HepG2 (cell line): ENCODE measurements around the gene RHBDD3. TPM values are rescaled to one million over a fixed set of nuclear protein-coding genes. Genes with fewer than 3 reads are reported as not detected.

ENCODE experiments used
- HES4 ChIP-seq: sonication (generic); formaldehyde crosslinking; IDR thresholded peaks from 2 replicates; pipeline ENCODE4 v1.9.0; 2021; ENCODE audit warnings: mild to moderate bottlenecking, missing genetic modification reagents, borderline replicate concordance
- HOXD1 ChIP-seq: sonication (generic); formaldehyde crosslinking; IDR thresholded peaks from 2 replicates; pipeline ENCODE4 v1.5.0; 2020; ENCODE audit warnings: missing genetic modification reagents
- IRF2 ChIP-seq: IDR thresholded peaks from 2 replicates; pipeline ENCODE4 v1.6.1; 2018; ENCODE audit warnings: missing genetic modification reagents, missing compliant biosample characterization
- IRX3 ChIP-seq: sonication (generic); formaldehyde crosslinking; IDR thresholded peaks from 2 replicates; pipeline ENCODE4 v1.8.1; 2023; ENCODE audit warnings: mild to moderate bottlenecking, low read depth, missing genetic modification reagents, borderline replicate concordance
- ISX ChIP-seq: sonication (generic); formaldehyde crosslinking; conservative IDR thresholded peaks from 2 replicates; pipeline ENCODE4 v1.5.0; 2020; ENCODE audit warnings: missing genetic modification reagents
- LRRFIP1 ChIP-seq: sonication (generic); formaldehyde crosslinking; conservative IDR thresholded peaks from 2 replicates; pipeline ENCODE4 v1.4.0; 2020; ENCODE audit warnings: missing genetic modification reagents
- MAZ ChIP-seq, 2 experiments: sonication (generic) in 1 of 2; formaldehyde crosslinking in 1 of 2; IDR thresholded peaks; 2 replicates each; pipeline versions ENCODE4 v1.5.0 to v1.6.1; 2012 to 2020; ENCODE audit warnings: low read depth in 2 of 2, mild to moderate bottlenecking in 2 of 2, borderline replicate concordance in 1 of 2, improper control_type of control experiment in 1 of 2, low read length in 1 of 2, missing genetic modification reagents in 1 of 2, moderate library complexity in 1 of 2
- MXI1 ChIP-seq: IDR thresholded peaks from 3 replicates; pipeline ENCODE4 v1.6.1; 2012; ENCODE audit warnings: low read depth, low read length, inconsistent platforms, borderline replicate concordance
- NCOR1 ChIP-seq: fragments of 200-600 bp; sonication (generic); IDR thresholded peaks from 2 replicates; pipeline ENCODE4 v1.7.0; 2017; ENCODE audit warnings: antibody characterized with exemption, low read length, borderline replicate concordance
- NFKBIZ ChIP-seq: IDR thresholded peaks from 2 replicates; pipeline ENCODE4 v1.6.1; 2018; ENCODE audit warnings: missing genetic modification reagents, missing compliant biosample characterization
- RBAK ChIP-seq: sonication (generic); formaldehyde crosslinking; IDR thresholded peaks from 2 replicates; pipeline ENCODE4 v1.5.1; 2020; ENCODE audit warnings: mild to moderate bottlenecking, missing genetic modification reagents
- RFX5 ChIP-seq: IDR thresholded peaks from 2 replicates; pipeline ENCODE4 v1.6.1; 2011; ENCODE audit warnings: low read depth, low read length, improper control_type of control experiment
- SIX4 ChIP-seq: sonication (generic); formaldehyde crosslinking; IDR thresholded peaks from 2 replicates; pipeline ENCODE4 v1.4.0; 2020; ENCODE audit warnings: missing genetic modification reagents
- SRY ChIP-seq: sonication (generic); formaldehyde crosslinking; IDR thresholded peaks from 2 replicates; pipeline ENCODE4 v1.8.0; 2022; ENCODE audit warnings: mild to moderate bottlenecking, missing genetic modification reagents
- TBL1XR1 ChIP-seq: fragments of 150-350 bp; IDR thresholded peaks from 2 replicates; pipeline ENCODE4 v1.6.1; 2014; ENCODE audit warnings: borderline replicate concordance, low read length; ENCODE audit not compliant: partially characterized antibody
- UBTF ChIP-seq: sonication (generic); formaldehyde crosslinking; IDR thresholded peaks from 2 replicates; pipeline ENCODE4 v1.4.0; 2020; ENCODE audit warnings: mild to moderate bottlenecking, missing genetic modification reagents
- YEATS2 ChIP-seq: sonication (generic); formaldehyde crosslinking; IDR thresholded peaks from 2 replicates; pipeline ENCODE4 v1.4.0; 2020; ENCODE audit warnings: missing genetic modification reagents, borderline replicate concordance
- ZFY ChIP-seq: sonication (generic); formaldehyde crosslinking; IDR thresholded peaks from 2 replicates; pipeline ENCODE4 v1.4.0; 2020; ENCODE audit warnings: missing genetic modification reagents
- ZFYVE20 ChIP-seq: sonication (generic); formaldehyde crosslinking; IDR thresholded peaks from 2 replicates; pipeline ENCODE4 v1.8.0; 2023; ENCODE audit warnings: low read depth, mild to moderate bottlenecking, moderate library complexity, missing genetic modification reagents, borderline replicate concordance
- ZNF143 ChIP-seq: sonication (generic); formaldehyde crosslinking; IDR thresholded peaks from 2 replicates; pipeline ENCODE4 v1.4.0; 2020; ENCODE audit warnings: missing genetic modification reagents
- ZNF18 ChIP-seq: sonication (generic); formaldehyde crosslinking; IDR thresholded peaks from 2 replicates; pipeline ENCODE4 v1.8.0; 2022; ENCODE audit warnings: mild to moderate bottlenecking, missing genetic modification reagents; ENCODE audit not compliant: insufficient replicate concordance
- ZNF501 ChIP-seq: sonication (generic); formaldehyde crosslinking; IDR thresholded peaks from 2 replicates; pipeline ENCODE4 v1.5.1; 2020; ENCODE audit warnings: mild to moderate bottlenecking, moderate library complexity, missing genetic modification reagents
- ZNF775 ChIP-seq: sonication (generic); formaldehyde crosslinking; IDR thresholded peaks from 2 replicates; pipeline ENCODE4 v1.4.0; 2020; ENCODE audit warnings: missing genetic modification reagents, mild to moderate bottlenecking, moderate library complexity, borderline replicate concordance
- polyA plus RNA-seq, 8 experiments: library from polyadenylated mRNA; depleted of rRNA in 3 of 8; stranded (reverse) in 7 of 8; unstranded in 1 of 8; fragments of >200 nt; fragmentation: Illumina TruSeq in 4 of 8; extraction: Trizol in 4 of 8; gene quantifications; 2 replicates each; pipeline versions ENCODE4 v1.2.1 to v1.2.3, GENCODE V29; 2011 to 2016; ENCODE audit warnings: low read depth in 4 of 8, missing spikeins in 1 of 8, mixed read lengths in 1 of 8; ENCODE audit not compliant: insufficient read depth in 1 of 8
- total RNA-seq, 5 experiments: library from RNA; depleted of rRNA; stranded (reverse); fragments of >200 nt; fragmentation: Illumina TruSeq; extraction: Trizol; gene quantifications; 2 replicates each; pipeline ENCODE4 v1.2.3, GENCODE V29; 2016; ENCODE audit warnings: low read depth in 1 of 5

The RHBDD3 gene
- total and polyA plus RNA-seq, 2 of the 13 experiments (the other 11 are each of a cell fraction or from before 2014, with no cell fraction given): 12.1 to 26.7 TPM

GRCh38 chr22:29267858-29268510 is at the start of gene RHBDD3, which contains the start of gene EWSR1 (continued):
- TF ChIP-seq UBTF (CRISPR knock-in tag): peak; percentile 80
- TF ChIP-seq IRX3 (CRISPR knock-in tag): peak; percentile 34; the same call in 1 of the 2 replicates
- TF ChIP-seq ZNF18 (CRISPR knock-in tag): peak; percentile 80
- TF ChIP-seq ZFY (CRISPR knock-in tag): no peak
- TF ChIP-seq SRY: no peak
- TF ChIP-seq ISX: no peak
- no peak for TF ChIP-seq NFKBIZ (CRISPR knock-in tag)
- peak; percentile 57; the same call in 1 of the 2 replicates for TF ChIP-seq IRF2 (CRISPR knock-in tag)
- TF ChIP-seq YEATS2 (CRISPR knock-in tag): peak; percentile 75
- no peak for TF ChIP-seq ZFYVE20 (CRISPR knock-in tag)
- no peak for TF ChIP-seq RBAK (CRISPR knock-in tag)
- peak; percentile 46; the same call in 1 of the 2 replicates for TF ChIP-seq HOXD1
- 0 out of 2 replicates have a peak, but pooled peaks have one; percentile 36 for TF ChIP-seq LRRFIP1 (CRISPR knock-in tag)
- no peak for TF ChIP-seq TBL1XR1
- TF ChIP-seq RFX5: peak; percentile 27; the same call in 1 of the 2 replicates
- 0 out of 2 replicates have a peak, but pooled peaks have one; percentile 10 for TF ChIP-seq NCOR1
- TF ChIP-seq SIX4 (CRISPR knock-in tag): no peak
- no peak for TF ChIP-seq HES4 (CRISPR knock-in tag)
- TF ChIP-seq MXI1: peak; percentile 68; the same call in 2 of the 3 replicates
- TF ChIP-seq ZNF775: peak; percentile 91; the same call in 1 of the 2 replicates
- TF ChIP-seq ZNF501: peak; percentile 82; the same call in 1 of the 2 replicates
- 0 out of 2 replicates have a peak, but pooled peaks have one; percentile 6 for TF ChIP-seq ZNF143 (CRISPR knock-in tag)
- TF ChIP-seq MAZ (IDR thresholded peaks at IDR 0.05; ENCODE audit: borderline replicate concordance, low read depth, low read length): no peak
- peak; percentile 61 for TF ChIP-seq MAZ (CRISPR knock-in tag; IDR thresholded peaks at IDR 0.05; ENCODE audit: low read depth)
